GM21619 (cell line): ENCODE data around the gene KLHL8.

ENCODE experiments used
- ATAC-seq: cut with Tn5 transposase; IDR thresholded peaks from one replicate; pipeline ENCODE4 v1.9.1; 2021; ENCODE audit not compliant: unreplicated experiment

The KLHL8 gene

GRCh38 chr4:87126056-87126455 lies 94.4 kb downstream of the KLHL8 start:
- ATAC-seq, result no peak

- ATAC-seq, result no peak
Measured at GRCh38 chr4:87122252-87122651, 98.2 kb downstream of the KLHL8 start.

GRCh38 chr4:87121341-87122065 lies 98.9 kb downstream of the KLHL8 start:
- ATAC-seq, result no peak

- no peak for ATAC-seq
Measured at GRCh38 chr4:87120411-87121162, 99.8 kb downstream of the KLHL8 start.

- ATAC-seq, result no peak
Measured at GRCh38 chr4:87120010-87120409, 100.4 kb downstream of the KLHL8 start.

GRCh38 chr4:87118826-87119225 lies 101.6 kb downstream of the KLHL8 start:
- ATAC-seq, result no peak

- ATAC-seq, result no peak
Measured at GRCh38 chr4:87118421-87118820, 102.0 kb downstream of the KLHL8 start.

GRCh38 chr4:87117732-87118075 lies 102.7 kb downstream of the KLHL8 start:
- ATAC-seq, result no peak

GRCh38 chr4:87117051-87117731 lies 103.2 kb downstream of the KLHL8 start:
- no peak for ATAC-seq

GRCh38 chr4:87116231-87116630 lies 104.2 kb downstream of the KLHL8 start:
- ATAC-seq, result no peak

- no peak for ATAC-seq
Measured at GRCh38 chr4:87114245-87115062, 106.0 kb downstream of the KLHL8 start.

GRCh38 chr4:87112063-87112462 lies 108.4 kb downstream of the KLHL8 start:
- ATAC-seq, result no peak
